ENCODE measurements around the gene KRTAP5-4. TPM values are rescaled to one million over a fixed set of nuclear protein-coding genes. Genes with fewer than 3 reads are reported as not detected.
"Not testable (repeated sequence)": the region's sequence is repeated elsewhere in the genome, so short reads cannot be mapped to it uniquely, and the experiment has no call there.

KRTAP5-4 gene
- total and polyA plus RNA-seq, 2 donors (not counting 1 experiment from before 2014, with no cell fraction given) = not detected

GRCh38 chr11:1586699-1587098 is 35.2 kb downstream of the KRTAP5-4 start:
- H4K20me1 ChIP-seq (ENCODE audit: control insufficient read depth, extremely low read depth, insufficient read depth, low read length) = no peaks in the 10 kb centered on the region
- H3K4me2 ChIP-seq (ENCODE audit: extremely low read depth, insufficient read depth, low read length) = no peak overlapping the region
- no peak for DNase-seq (ENCODE audit: low read depth in 2 of 2)
- no peak overlapping the region for H3K4me3 ChIP-seq (replicated peaks in 1 of 4; ENCODE audit: control extremely low read depth in 1 of 4, insufficient read depth in 1 of 4, low read depth in 3 of 4, low read length in 4 of 4)
- H3K4me1 ChIP-seq (ENCODE audit: control insufficient read depth, extremely low read depth, insufficient read depth, low read length) = no peaks in the 10 kb centered on the region
- no peak overlapping the region for H3K9ac ChIP-seq (ENCODE audit: insufficient read depth, low read length)
- H3K79me2 ChIP-seq (ENCODE audit: control insufficient read depth, insufficient read depth, low read length) = no peaks in the 10 kb centered on the region
- H3K36me3 ChIP-seq (ENCODE audit: control insufficient read depth, insufficient read depth, low read length) = no peaks in the 10 kb centered on the region
- no peak overlapping the region for H3K27ac ChIP-seq (ENCODE audit: insufficient read depth, low read length)
- TF ChIP-seq CTCF (conservative IDR thresholded peaks at IDR 0.05 in 1 of 2, IDR thresholded peaks at IDR 0.05 in 1 of 2; ENCODE audit: low read depth in 1 of 2, low read length in 2 of 2) (no peak), EZH2 (IDR thresholded peaks at IDR 0.05; ENCODE audit: low read length, missing control alignments) (no peak)
- peaks cover 6% of the 10 kb centered on the region for H3K27me3 ChIP-seq (ENCODE audit: control insufficient read depth, insufficient read depth, low read length)
- no peak overlapping the region for H2AFZ ChIP-seq (ENCODE audit: low read length)
- H3K9me3 ChIP-seq (ENCODE audit: control insufficient read depth, insufficient read depth, low read depth, low read length) = no peaks in the 10 kb centered on the region

DNA sequence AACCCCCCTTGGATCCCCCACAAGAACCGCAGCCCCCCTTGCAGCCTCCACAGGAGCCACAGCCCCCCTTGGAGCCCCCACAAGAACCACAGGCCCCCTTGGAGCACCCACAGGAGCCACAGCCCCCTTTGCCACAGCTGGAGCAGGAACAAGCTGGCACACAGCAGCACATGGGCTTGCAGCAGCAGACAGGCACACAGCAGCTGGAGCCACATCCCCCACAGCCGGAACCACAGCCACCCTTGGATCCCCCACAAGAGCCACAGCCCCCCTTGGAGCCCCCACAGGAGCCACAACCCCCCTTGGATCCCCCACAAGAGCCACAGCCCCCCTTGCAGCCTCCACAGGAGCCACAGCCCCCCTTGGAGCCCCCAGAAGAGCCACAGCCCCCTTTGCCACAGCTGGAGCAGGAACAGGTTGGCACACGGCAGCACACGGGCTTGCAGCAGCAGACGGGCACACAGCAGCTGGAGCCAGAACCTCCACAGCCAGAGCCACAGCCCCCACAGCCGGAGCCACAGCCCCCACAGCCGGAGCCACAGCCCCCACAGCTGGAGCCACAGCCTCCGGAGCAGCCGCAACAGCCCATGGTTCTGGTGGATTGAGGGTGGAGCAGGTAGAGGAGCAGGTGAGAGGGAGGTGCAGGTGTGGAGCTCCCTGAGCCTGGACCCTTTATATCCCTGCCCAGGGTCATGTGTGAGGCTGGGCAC is 37.1 kb downstream of the KRTAP5-4 start, which contains the start of gene KRTAP5-1:
Gene KRTAP5-1 (minus strand): TSS at position 623 of the 710 bp plus-strand sequence. CDS start 34 bp downstream, at position 589.
- not testable (repeated sequence) for H3K36me3 ChIP-seq (ENCODE audit: control insufficient read depth, insufficient read depth, low read length); H3K4me3 ChIP-seq (replicated peaks in 1 of 4; ENCODE audit: control extremely low read depth in 1 of 4, insufficient read depth in 1 of 4, low read depth in 3 of 4, low read length in 4 of 4); H3K4me2 ChIP-seq (ENCODE audit: extremely low read depth, insufficient read depth, low read length); H3K27me3 ChIP-seq (ENCODE audit: control insufficient read depth, insufficient read depth, low read length); H3K4me1 ChIP-seq (ENCODE audit: control insufficient read depth, extremely low read depth, insufficient read depth, low read length); H3K9ac ChIP-seq (ENCODE audit: insufficient read depth, low read length); H2AFZ ChIP-seq (ENCODE audit: low read length); DNase-seq (ENCODE audit: low read depth in 2 of 2); H3K27ac ChIP-seq (ENCODE audit: insufficient read depth, low read length); H3K79me2 ChIP-seq (ENCODE audit: control insufficient read depth, insufficient read depth, low read length); H3K9me3 ChIP-seq (ENCODE audit: control insufficient read depth, insufficient read depth, low read depth, low read length); H4K20me1 ChIP-seq (ENCODE audit: control insufficient read depth, extremely low read depth, insufficient read depth, low read length)

DNA sequence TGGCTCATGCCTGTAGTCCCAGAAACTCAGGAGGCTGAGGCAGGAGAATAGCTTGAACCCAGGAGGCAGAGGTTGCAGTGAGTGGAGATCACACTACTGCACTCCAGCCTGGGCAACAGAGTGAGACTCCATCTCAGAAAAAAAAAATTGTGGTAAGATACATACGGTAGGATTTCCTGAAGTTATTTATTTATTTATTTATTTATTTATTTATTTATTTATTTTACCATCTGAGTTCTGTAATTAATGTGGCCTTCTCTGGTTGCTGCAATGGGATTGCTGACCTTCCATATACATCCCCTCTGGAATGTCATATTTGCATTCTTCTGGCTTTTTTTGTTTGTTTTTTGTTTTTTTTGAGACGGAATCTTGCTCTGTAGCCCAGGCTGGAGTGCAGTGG is 39.0 kb downstream of the KRTAP5-4 start:
- not testable (repeated sequence) for H3K9ac ChIP-seq (ENCODE audit: insufficient read depth, low read length); H3K36me3 ChIP-seq (ENCODE audit: control insufficient read depth, insufficient read depth, low read length); H3K4me2 ChIP-seq (ENCODE audit: extremely low read depth, insufficient read depth, low read length); H2AFZ ChIP-seq (ENCODE audit: low read length); H3K27me3 ChIP-seq (ENCODE audit: control insufficient read depth, insufficient read depth, low read length); H3K4me3 ChIP-seq (replicated peaks in 1 of 4; ENCODE audit: control extremely low read depth in 1 of 4, insufficient read depth in 1 of 4, low read depth in 3 of 4, low read length in 4 of 4); H3K4me1 ChIP-seq (ENCODE audit: control insufficient read depth, extremely low read depth, insufficient read depth, low read length); H4K20me1 ChIP-seq (ENCODE audit: control insufficient read depth, extremely low read depth, insufficient read depth, low read length); H3K79me2 ChIP-seq (ENCODE audit: control insufficient read depth, insufficient read depth, low read length); DNase-seq (ENCODE audit: low read depth in 2 of 2); H3K9me3 ChIP-seq (ENCODE audit: control insufficient read depth, insufficient read depth, low read depth, low read length); H3K27ac ChIP-seq (ENCODE audit: insufficient read depth, low read length)

- no peaks in the 10 kb centered on the region for H3K9me3 ChIP-seq (ENCODE audit: control insufficient read depth, insufficient read depth, low read depth, low read length)
- no peak overlapping the region for H3K4me2 ChIP-seq (ENCODE audit: extremely low read depth, insufficient read depth, low read length)
- no peak overlapping the region for H3K27ac ChIP-seq (ENCODE audit: insufficient read depth, low read length)
- no peak for DNase-seq (ENCODE audit: low read depth in 2 of 2)
- H3K4me1 ChIP-seq (ENCODE audit: control insufficient read depth, extremely low read depth, insufficient read depth, low read length) = no peaks in the 10 kb centered on the region
- H3K27me3 ChIP-seq (ENCODE audit: control insufficient read depth, insufficient read depth, low read length) = no peaks in the 10 kb centered on the region
- H4K20me1 ChIP-seq (ENCODE audit: control insufficient read depth, extremely low read depth, insufficient read depth, low read length) = no peaks in the 10 kb centered on the region
- H2AFZ ChIP-seq (ENCODE audit: low read length) = no peak overlapping the region
- no peaks in the 10 kb centered on the region for H3K36me3 ChIP-seq (ENCODE audit: control insufficient read depth, insufficient read depth, low read length)
- no peaks in the 10 kb centered on the region for H3K79me2 ChIP-seq (ENCODE audit: control insufficient read depth, insufficient read depth, low read length)
- no peak overlapping the region for H3K9ac ChIP-seq (ENCODE audit: insufficient read depth, low read length)
- H3K4me3 ChIP-seq (replicated peaks in 1 of 4; ENCODE audit: control extremely low read depth in 1 of 4, insufficient read depth in 1 of 4, low read depth in 3 of 4, low read length in 4 of 4) = no peak overlapping the region
- no peak for TF ChIP-seq EZH2 (IDR thresholded peaks at IDR 0.05; ENCODE audit: low read length, missing control alignments)
- no peak for TF ChIP-seq CTCF (conservative IDR thresholded peaks at IDR 0.05 in 1 of 2, IDR thresholded peaks at IDR 0.05 in 1 of 2; ENCODE audit: low read depth in 1 of 2, low read length in 2 of 2)
Measured at GRCh38 chr11:1581976-1582375, 40.0 kb downstream of the KRTAP5-4 start.
